ENCODE measurements around the gene CASR.

The CASR gene

DNA sequence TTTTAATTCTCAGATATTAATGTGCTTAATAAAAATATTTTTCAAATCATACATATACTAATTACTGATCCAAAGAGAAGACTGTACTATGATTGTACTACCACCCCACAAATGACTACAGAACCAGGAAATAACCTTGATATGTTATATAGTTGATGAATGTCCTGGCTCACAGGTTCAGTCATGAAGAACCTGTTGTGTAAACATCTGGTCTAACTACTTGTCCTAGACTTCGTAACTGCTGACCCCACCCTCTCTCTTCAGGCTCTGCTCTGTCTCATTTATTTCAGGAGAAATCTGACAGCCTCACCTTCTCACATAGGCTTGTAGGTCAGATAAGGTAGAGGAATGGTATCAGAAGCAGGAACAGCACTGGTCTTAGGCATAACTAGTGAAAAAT is 126.9 kb downstream of the CASR start:
- DNase-seq = no peak

DNA sequence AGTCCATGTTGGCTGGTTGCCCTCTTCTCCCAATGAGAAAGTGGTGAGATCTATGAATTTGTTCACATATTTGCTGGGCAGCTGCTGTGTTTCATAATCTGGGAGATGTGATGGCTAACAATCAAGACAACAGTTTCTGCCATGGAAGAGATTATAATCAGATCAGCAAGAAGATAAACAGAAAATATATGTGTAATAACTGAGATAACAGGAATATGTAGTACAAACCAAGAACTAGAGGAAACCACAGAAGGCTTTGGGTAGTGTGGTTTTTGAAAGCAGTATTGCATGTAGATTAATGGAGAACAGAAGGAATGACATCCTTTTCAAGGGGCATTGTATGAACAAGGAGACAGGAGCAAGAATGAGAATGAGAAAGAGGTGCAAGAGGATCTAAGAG is 129.4 kb downstream of the CASR start:
- DNase-seq = no peak

DNA sequence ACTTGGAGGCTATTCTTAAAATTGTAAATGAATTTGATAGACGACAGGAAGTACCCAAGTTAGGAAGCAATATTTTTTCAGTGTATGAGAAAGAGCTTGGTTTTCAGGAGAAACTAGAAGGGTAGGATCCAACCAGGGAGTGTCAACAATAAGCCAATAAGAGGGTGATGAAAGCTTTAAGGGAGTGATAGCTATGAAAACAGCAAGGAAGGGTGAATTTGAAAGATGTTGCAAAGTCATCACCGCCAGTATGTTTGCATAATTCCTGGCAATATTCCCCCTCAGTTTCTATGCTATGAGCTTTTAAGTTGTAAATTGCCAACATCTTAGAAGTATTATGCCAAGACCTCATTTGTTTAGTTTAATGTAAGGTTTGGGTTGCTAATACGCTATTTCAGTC is 129.8 kb downstream of the CASR start:
- DNase-seq = no peak

DNA sequence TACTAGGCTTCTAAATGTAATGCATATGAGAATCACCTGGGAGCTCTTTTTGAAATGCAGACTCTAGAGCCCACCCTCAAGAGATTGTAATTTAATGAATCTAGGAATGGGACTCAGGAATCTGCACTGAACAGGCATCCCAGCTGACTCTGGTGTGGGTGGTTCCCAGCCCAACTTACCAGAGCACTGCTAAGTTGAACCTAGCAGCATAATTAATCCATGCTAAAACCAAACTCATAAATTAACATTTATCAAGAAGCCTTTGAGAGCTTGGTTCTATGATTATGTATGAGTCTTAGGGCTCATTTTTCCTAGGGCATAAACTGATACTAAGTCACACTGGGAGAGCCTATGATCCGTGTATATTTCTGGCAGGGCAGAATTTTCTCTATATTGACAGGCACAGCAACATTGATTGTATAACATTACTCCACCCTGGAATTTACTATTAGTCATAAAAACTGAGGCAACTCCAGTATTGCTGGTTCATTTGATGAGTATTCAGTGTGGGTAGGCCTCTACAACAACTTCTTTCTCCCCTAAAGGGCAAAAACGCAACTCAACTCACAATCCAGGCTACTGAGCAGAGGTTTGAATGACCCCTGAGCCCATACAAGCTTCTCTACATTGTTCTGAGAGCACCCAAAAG is 130.9 kb downstream of the CASR start:
- DNase-seq = no peak

DNA sequence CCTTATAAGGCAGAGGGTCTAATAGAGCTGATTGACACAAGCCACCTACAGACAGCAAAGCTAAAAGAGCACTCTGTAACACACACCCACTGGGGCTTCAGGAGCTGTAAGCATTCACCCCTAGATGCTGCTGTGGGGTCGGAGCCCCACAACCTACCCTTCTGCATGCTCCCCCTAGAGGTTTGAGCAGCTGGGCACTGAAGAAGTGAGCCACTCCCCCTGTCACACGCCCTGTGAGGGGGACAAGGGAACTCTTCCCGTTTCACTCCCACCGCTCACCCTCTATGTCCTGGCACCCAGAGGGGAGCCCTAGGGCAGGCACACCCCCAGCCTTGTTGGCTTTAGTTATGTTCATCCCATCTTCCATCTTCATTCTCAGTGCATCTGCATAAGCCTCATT is 132.2 kb downstream of the CASR start:
- no peak for DNase-seq

DNA sequence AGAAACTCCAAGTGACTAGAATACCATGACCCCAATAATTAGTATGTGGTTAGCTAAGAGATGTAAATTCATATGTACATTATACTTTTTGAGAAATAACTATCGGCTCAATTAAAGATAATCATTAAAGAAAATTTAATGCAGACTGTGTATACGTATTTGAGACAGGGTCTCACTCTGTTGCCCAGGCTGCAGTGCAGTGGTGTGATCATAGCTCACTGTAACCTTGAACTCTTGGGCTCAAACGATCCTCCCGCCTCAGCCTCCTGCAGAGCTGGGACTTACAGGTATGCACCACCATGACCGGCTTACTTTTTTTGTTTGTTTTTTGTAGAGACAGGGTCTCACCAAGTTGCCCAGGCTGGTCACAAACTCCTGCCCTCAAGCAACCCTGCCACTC is 132.9 kb downstream of the CASR start:
- DNase-seq = no peak

- DNase-seq = no peak
Measured at GRCh38 chr3:122318620-122319019, 135.2 kb downstream of the CASR start.

- DNase-seq = no peak
Measured at GRCh38 chr3:122322095-122323075, 138.9 kb downstream of the CASR start.

DNA sequence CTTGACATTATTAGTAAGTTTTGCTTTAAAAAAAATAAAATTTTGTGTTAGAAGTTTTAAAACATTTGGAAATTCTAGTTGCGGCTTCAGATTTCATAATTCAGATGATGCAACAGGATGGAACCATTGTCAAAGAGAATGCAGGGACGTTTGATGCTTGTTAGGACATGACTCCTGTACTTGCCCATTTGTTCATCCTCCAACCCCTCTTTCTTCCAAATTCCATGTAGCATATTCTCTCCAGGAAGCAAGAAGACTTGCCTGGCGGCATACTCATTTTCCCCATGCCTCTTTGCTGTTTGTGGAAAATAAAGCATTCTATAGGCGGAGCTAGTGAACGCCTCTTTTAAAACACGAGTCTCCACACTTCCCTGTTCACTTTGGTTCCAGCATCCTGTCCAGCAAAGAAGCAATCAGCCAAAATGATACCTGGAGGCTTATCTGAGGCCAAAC is 141.4 kb downstream of the CASR start, which contains the start of gene CSTA:
Gene CSTA (plus strand): TSS at position 378 of the 453 bp plus-strand sequence. CDS start 45 bp downstream, at position 423.
- DNase-seq = no peak

- DNase-seq = no peak
Measured at GRCh38 chr3:122325769-122326168, 142.3 kb downstream of the CASR start.

DNA sequence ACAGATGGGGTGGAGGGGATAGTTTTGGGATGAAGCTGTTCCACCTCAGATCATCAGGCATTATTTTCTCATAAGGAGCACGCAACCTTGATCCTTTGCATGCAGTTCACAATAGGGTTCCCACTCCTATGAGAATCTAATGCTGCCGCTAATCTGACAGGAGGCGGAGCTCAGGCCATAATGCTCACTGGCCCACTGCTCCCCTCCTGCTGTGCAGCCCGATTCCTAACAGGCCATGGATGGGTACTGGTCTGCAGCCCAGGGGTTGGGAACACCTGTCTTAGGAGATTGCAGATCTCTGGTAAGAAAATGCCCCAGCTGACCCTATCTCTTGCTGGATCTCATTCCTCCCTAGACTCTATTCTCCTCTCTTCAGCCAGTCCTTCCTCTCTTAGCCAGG is 148.4 kb downstream of the CASR start:
- no peak for DNase-seq

- no peak for DNase-seq
Measured at GRCh38 chr3:122332551-122332950, 149.1 kb downstream of the CASR start.
